WERI-Rb-1 (cell line): ENCODE results near the gene LSM8.
"Not testable (repeated sequence)": the region's sequence is repeated elsewhere in the genome, so short reads cannot be mapped to it uniquely, and the experiment has no call there.

ENCODE experiments used
- DNase-seq: peaks from one replicate; pipeline ENCODE4 v3.0.0-alpha.2; 2020
- H3K27ac ChIP-seq: fragments of 250-450 bp; sonication (Bioruptor Pico); 2 replicates; pipeline ENCODE4 v1.5.1; 2020; ENCODE audit warnings: mild to moderate bottlenecking, moderate library complexity
- H3K27me3 ChIP-seq: fragments of 250-450 bp; sonication (Bioruptor Pico); 2 replicates; pipeline ENCODE4 v1.5.1; 2021; ENCODE audit warnings: mild to moderate bottlenecking, low read depth, moderate library complexity; ENCODE audit not compliant: insufficient read depth, severe bottlenecking
- H3K36me3 ChIP-seq: fragments of 250-450 bp; sonication (Bioruptor Pico); 2 replicates; pipeline ENCODE4 v1.5.1; 2020; ENCODE audit warnings: mild to moderate bottlenecking, moderate library complexity
- H3K4me3 ChIP-seq: 2 replicates; pipeline ENCODE4 v1.5.1; 2011; ENCODE audit warnings: low read depth, mild to moderate bottlenecking, control low read depth, low read length
- H3K9me3 ChIP-seq: fragments of 250-450 bp; sonication (Bioruptor Pico); 2 replicates; pipeline ENCODE4 v1.5.1; 2021; ENCODE audit warnings: mild to moderate bottlenecking, moderate library complexity; ENCODE audit not compliant: severe bottlenecking
- TF ChIP-seq, protein P1 (sequence below): IDR thresholded peaks from 2 replicates; pipeline ENCODE4 v1.5.1; 2011; ENCODE audit warnings: low read depth, mild to moderate bottlenecking, control low read depth, inconsistent platforms, low read length

Gene LSM8

DNA sequence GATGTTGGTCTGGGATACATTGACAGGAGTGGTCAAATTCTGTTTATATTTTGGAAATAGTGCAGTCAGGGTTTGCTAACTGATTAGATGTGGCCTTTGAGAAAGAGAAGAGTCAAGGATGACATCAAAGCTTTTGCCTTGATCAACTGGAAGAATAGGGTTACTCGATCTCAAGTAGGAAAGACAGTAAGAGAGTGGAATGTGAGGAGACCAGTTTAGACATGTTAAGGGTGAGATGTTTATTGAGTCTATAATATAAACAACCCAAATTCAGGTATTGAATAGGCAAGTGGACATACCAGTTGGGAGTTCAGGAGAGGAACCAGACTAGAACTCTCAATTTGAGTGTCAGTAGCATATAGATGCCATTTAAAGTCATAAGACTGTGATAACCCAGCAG is 38.6 kb downstream of the LSM8 start:
- no peak overlapping the region for H3K4me3 ChIP-seq
- H3K27me3 ChIP-seq, result no peaks in the 10 kb centered on the region
- no peak overlapping the region for H3K27ac ChIP-seq
- H3K9me3 ChIP-seq, result no peaks in the 10 kb centered on the region
- no peaks in the 10 kb centered on the region for H3K36me3 ChIP-seq
- TF ChIP-seq, protein P1, sequence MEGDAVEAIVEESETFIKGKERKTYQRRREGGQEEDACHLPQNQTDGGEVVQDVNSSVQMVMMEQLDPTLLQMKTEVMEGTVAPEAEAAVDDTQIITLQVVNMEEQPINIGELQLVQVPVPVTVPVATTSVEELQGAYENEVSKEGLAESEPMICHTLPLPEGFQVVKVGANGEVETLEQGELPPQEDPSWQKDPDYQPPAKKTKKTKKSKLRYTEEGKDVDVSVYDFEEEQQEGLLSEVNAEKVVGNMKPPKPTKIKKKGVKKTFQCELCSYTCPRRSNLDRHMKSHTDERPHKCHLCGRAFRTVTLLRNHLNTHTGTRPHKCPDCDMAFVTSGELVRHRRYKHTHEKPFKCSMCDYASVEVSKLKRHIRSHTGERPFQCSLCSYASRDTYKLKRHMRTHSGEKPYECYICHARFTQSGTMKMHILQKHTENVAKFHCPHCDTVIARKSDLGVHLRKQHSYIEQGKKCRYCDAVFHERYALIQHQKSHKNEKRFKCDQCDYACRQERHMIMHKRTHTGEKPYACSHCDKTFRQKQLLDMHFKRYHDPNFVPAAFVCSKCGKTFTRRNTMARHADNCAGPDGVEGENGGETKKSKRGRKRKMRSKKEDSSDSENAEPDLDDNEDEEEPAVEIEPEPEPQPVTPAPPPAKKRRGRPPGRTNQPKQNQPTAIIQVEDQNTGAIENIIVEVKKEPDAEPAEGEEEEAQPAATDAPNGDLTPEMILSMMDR, result no peak
- no peak for DNase-seq

DNA sequence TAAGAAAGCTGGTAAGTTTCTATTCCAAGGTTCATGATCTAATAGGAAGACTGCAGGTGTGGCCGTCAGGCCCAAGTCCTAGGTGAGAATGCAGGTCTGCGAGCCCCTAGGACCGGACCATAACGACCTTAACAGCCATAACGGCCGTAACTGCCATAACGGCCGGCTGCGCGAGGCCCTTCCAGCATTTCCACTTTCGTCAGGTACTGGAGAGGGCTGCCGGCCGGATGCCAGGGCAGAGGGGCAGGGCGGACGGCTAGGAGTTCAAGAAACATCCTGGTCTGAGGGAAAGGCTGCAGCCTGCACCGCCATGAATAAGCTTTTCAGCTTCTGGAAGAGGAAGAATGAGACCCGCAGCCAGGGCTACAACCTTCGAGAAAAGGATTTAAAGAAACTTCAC is 40.6 kb downstream of the LSM8 start, which contains the start of gene ANKRD7:
Gene ANKRD7, plus strand, starts transcription at position 184 of the 400 bp plus-strand sequence. Its CDS starts 127 bp downstream, at position 311.
- H3K36me3 ChIP-seq, result no peaks in the 10 kb centered on the region
- TF ChIP-seq, protein P1, result no peak
- no peak within 1 kb of the TSS for H3K27ac ChIP-seq
- H3K4me3 ChIP-seq, result no peak within 1 kb of the TSS
- H3K9me3 ChIP-seq, result no peaks in the 10 kb centered on the region
- no peaks in the 10 kb centered on the region for H3K27me3 ChIP-seq
- DNase-seq, result no peak

DNA sequence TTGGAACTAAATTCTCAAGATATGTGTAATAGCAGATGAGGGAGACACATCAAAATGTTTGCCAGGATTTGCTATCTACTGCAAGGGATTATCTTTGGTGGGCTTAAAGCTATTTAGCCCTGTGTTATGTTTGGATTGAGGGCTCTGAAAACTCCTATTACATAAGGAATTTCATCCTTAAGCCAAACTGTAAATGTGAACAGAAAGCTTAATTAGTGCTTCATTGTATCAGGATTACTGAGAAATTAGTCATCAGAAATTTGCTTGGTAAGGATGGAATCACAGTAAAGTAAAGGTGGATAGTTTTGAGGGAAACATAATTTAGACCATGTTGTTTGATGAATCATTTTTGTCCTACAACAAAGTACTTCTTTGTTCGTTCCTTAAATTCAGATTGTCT is 48.9 kb downstream of the LSM8 start:
- Histone ChIP-seq H3K36me3 (no peaks in the 10 kb centered on the region), H3K9me3 (no peaks in the 10 kb centered on the region), H3K4me3 (no peak overlapping the region), H3K27ac (no peak overlapping the region), H3K27me3 (no peaks in the 10 kb centered on the region)
- DNase-seq, result no peak
- TF ChIP-seq, protein P1, result no peak

DNA sequence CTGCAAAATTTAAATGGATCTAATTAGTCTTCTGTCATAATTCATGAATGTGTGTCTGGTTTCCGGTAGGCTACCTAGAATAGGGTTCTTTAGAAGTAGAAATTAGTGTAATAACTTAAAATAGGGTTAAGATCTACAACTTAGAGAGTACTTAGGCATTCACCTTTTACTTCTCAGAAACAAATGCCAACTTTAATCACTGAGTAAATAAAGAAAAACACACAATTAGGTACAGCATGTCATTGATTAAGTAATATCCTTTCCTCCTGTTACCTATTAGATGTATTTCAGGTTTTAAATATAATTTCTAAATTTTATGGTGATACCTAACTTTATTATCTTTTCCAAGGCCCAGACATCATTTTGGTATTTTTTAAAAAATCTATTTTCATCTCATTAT is 49.8 kb downstream of the LSM8 start:
- TF ChIP-seq, protein P1, result no peak
- no peaks in the 10 kb centered on the region for H3K27me3 ChIP-seq
- no peaks in the 10 kb centered on the region for H3K9me3 ChIP-seq
- H3K4me3 ChIP-seq, result no peak overlapping the region
- no peak for DNase-seq
- H3K27ac ChIP-seq, result no peak overlapping the region
- H3K36me3 ChIP-seq, result no peaks in the 10 kb centered on the region

DNA sequence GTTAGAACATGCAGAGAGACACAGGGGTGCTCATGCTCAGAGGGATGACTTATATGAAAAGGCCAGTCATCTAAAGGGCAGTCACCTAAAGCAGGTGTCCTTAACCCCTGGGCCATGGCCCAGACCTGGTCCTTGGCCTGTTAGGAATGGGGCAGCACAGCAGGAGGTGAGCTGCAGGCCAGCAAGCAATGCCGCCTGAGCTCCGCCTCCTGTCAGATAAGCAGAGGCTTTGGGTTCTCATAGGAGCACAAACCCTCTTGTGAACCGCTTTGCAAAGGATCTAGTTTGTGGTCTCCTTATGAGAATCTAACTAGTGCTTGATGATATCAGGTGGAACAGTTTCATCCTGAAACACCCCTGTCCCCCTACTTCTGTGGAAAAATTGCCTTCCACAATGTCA is 55.0 kb downstream of the LSM8 start:
- no peak for DNase-seq
- H3K27ac ChIP-seq, result no peak overlapping the region
- no peak overlapping the region for H3K4me3 ChIP-seq
- no peaks in the 10 kb centered on the region for H3K27me3 ChIP-seq
- TF ChIP-seq, protein P1, result no peak
- no peaks in the 10 kb centered on the region for H3K9me3 ChIP-seq
- no peaks in the 10 kb centered on the region for H3K36me3 ChIP-seq

DNA sequence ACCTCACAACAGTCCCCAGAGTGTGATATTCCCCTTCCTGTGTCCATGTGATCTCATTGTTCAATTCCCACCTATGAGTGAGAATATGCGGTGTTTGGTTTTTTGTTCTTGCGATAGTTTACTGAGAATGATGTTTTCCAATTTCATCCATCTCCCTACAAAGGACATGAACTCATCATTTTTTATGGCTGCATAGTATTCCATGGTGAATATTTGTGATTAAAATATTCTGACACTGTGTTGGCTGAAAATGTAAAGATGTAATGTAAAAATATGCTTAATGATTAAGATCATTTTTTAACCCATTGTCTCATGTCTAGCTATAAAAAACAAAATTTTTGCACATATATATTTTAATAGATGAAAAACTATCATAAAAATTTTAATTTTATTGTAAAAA is 56.4 kb downstream of the LSM8 start:
- DNase-seq, H3K36me3 ChIP-seq, H3K4me3 ChIP-seq, H3K27ac ChIP-seq, H3K27me3 ChIP-seq, H3K9me3 ChIP-seq: not testable (repeated sequence)
